Measurements from ENCODE around the gene RAPGEF1.
"Not testable (repeated sequence)": the region's sequence is repeated elsewhere in the genome, so short reads cannot be mapped to it uniquely, and the experiment has no call there.

The RAPGEF1 gene

GRCh38 chr9:131671133-131671520, 68.7 kb downstream of the RAPGEF1 start:
- Histone ChIP-seq H3K9me3 (ENCODE audit: control insufficient read depth, low read depth, low read length) (no peaks in the 10 kb centered on the region), H3K4me3 (ENCODE audit: low read length) (no peak overlapping the region), H3K36me3 (ENCODE audit: control insufficient read depth, low read depth, low read length) (no peaks in the 10 kb centered on the region), H3K4me1 (ENCODE audit: control insufficient read depth, low read depth, low read length) (peaks cover 37% of the 10 kb centered on the region), H3K9ac (ENCODE audit: low read length) (no peak overlapping the region), H3K27me3 (ENCODE audit: control insufficient read depth, insufficient read depth, low read length) (no peaks in the 10 kb centered on the region), H3K27ac (ENCODE audit: low read length) (no peak overlapping the region)

GRCh38 chr9:131670247-131671132, 69.4 kb downstream of the RAPGEF1 start:
- Histone ChIP-seq H3K9ac (ENCODE audit: low read length) (no peak overlapping the region), H3K27ac (ENCODE audit: low read length) (no peak overlapping the region), H3K27me3 (ENCODE audit: control insufficient read depth, insufficient read depth, low read length) (no peaks in the 10 kb centered on the region), H3K9me3 (ENCODE audit: control insufficient read depth, low read depth, low read length) (no peaks in the 10 kb centered on the region), H3K36me3 (ENCODE audit: control insufficient read depth, low read depth, low read length) (no peaks in the 10 kb centered on the region), H3K4me3 (ENCODE audit: low read length) (no peak overlapping the region), H3K4me1 (ENCODE audit: control insufficient read depth, low read depth, low read length) (peaks cover 33% of the 10 kb centered on the region)

- H3K9me3 ChIP-seq (ENCODE audit: control insufficient read depth, low read depth, low read length), result no peaks in the 10 kb centered on the region
- no peak overlapping the region for H3K4me3 ChIP-seq (ENCODE audit: low read length)
- H3K9ac ChIP-seq (ENCODE audit: low read length), result no peak overlapping the region
- H3K36me3 ChIP-seq (ENCODE audit: control insufficient read depth, low read depth, low read length), result no peaks in the 10 kb centered on the region
- H3K27me3 ChIP-seq (ENCODE audit: control insufficient read depth, insufficient read depth, low read length), result no peaks in the 10 kb centered on the region
- H3K27ac ChIP-seq (ENCODE audit: low read length), result no peak overlapping the region
- peaks cover 25% of the 10 kb centered on the region for H3K4me1 ChIP-seq (ENCODE audit: control insufficient read depth, low read depth, low read length)
These were observed 70.4 kb downstream of the RAPGEF1 start for GRCh38 chr9:131669269-131670157.

- no peak overlapping the region for H3K9ac ChIP-seq (ENCODE audit: low read length)
- no peaks in the 10 kb centered on the region for H3K36me3 ChIP-seq (ENCODE audit: control insufficient read depth, low read depth, low read length)
- no peak overlapping the region for H3K27ac ChIP-seq (ENCODE audit: low read length)
- H3K27me3 ChIP-seq (ENCODE audit: control insufficient read depth, insufficient read depth, low read length), result no peaks in the 10 kb centered on the region
- H3K4me1 ChIP-seq (ENCODE audit: control insufficient read depth, low read depth, low read length), result peaks cover 25% of the 10 kb centered on the region
- no peak overlapping the region for H3K4me3 ChIP-seq (ENCODE audit: low read length)
- H3K9me3 ChIP-seq (ENCODE audit: control insufficient read depth, low read depth, low read length), result no peaks in the 10 kb centered on the region
These were observed 71.2 kb downstream of the RAPGEF1 start for GRCh38 chr9:131668439-131669268.

GRCh38 chr9:131668057-131668438, 71.8 kb downstream of the RAPGEF1 start:
- Histone ChIP-seq H3K27ac (ENCODE audit: low read length) (no peak overlapping the region), H3K4me1 (ENCODE audit: control insufficient read depth, low read depth, low read length) (peaks cover 25% of the 10 kb centered on the region), H3K9ac (ENCODE audit: low read length) (no peak overlapping the region), H3K4me3 (ENCODE audit: low read length) (no peak overlapping the region), H3K27me3 (ENCODE audit: control insufficient read depth, insufficient read depth, low read length) (no peaks in the 10 kb centered on the region), H3K9me3 (ENCODE audit: control insufficient read depth, low read depth, low read length) (no peaks in the 10 kb centered on the region), H3K36me3 (ENCODE audit: control insufficient read depth, low read depth, low read length) (no peaks in the 10 kb centered on the region)

- Histone ChIP-seq H3K4me3 (ENCODE audit: low read length) (no peak overlapping the region), H3K36me3 (ENCODE audit: control insufficient read depth, low read depth, low read length) (no peaks in the 10 kb centered on the region), H3K9me3 (ENCODE audit: control insufficient read depth, low read depth, low read length) (no peaks in the 10 kb centered on the region), H3K27me3 (ENCODE audit: control insufficient read depth, insufficient read depth, low read length) (no peaks in the 10 kb centered on the region), H3K9ac (ENCODE audit: low read length) (no peak overlapping the region), H3K27ac (ENCODE audit: low read length) (no peak overlapping the region), H3K4me1 (ENCODE audit: control insufficient read depth, low read depth, low read length) (peaks cover 25% of the 10 kb centered on the region)
These were observed 72.3 kb downstream of the RAPGEF1 start for GRCh38 chr9:131667576-131667975.

GRCh38 chr9:131666774-131667173, 73.1 kb downstream of the RAPGEF1 start:
- Histone ChIP-seq H3K27ac (ENCODE audit: low read length) (no peak overlapping the region), H3K36me3 (ENCODE audit: control insufficient read depth, low read depth, low read length) (no peaks in the 10 kb centered on the region)

GRCh38 chr9:131666029-131666428, 73.8 kb downstream of the RAPGEF1 start:
- peaks cover 27% of the 10 kb centered on the region for H3K4me1 ChIP-seq (ENCODE audit: control insufficient read depth, low read depth, low read length)
- no peak overlapping the region for H3K4me3 ChIP-seq (ENCODE audit: low read length)
- no peaks in the 10 kb centered on the region for H3K36me3 ChIP-seq (ENCODE audit: control insufficient read depth, low read depth, low read length)
- no peaks in the 10 kb centered on the region for H3K9me3 ChIP-seq (ENCODE audit: control insufficient read depth, low read depth, low read length)
- no peak overlapping the region for H3K27ac ChIP-seq (ENCODE audit: low read length)
- H3K9ac ChIP-seq (ENCODE audit: low read length), result no peak overlapping the region
- H3K27me3 ChIP-seq (ENCODE audit: control insufficient read depth, insufficient read depth, low read length), result no peaks in the 10 kb centered on the region

More at GRCh38 chr9:131666774-131667173, 73.1 kb downstream of the RAPGEF1 start:
- Histone ChIP-seq H3K27me3 (ENCODE audit: control insufficient read depth, insufficient read depth, low read length) (no peaks in the 10 kb centered on the region), H3K4me3 (ENCODE audit: low read length) (no peak overlapping the region), H3K4me1 (ENCODE audit: control insufficient read depth, low read depth, low read length) (peaks cover 25% of the 10 kb centered on the region), H3K9ac (ENCODE audit: low read length) (no peak overlapping the region), H3K9me3 (ENCODE audit: control insufficient read depth, low read depth, low read length) (no peaks in the 10 kb centered on the region)

GRCh38 chr9:131663288-131663687, 76.6 kb downstream of the RAPGEF1 start:
- Histone ChIP-seq H3K4me1 (ENCODE audit: control insufficient read depth, low read depth, low read length) (peaks cover 17% of the 10 kb centered on the region), H3K36me3 (ENCODE audit: control insufficient read depth, low read depth, low read length) (no peaks in the 10 kb centered on the region), H3K9me3 (ENCODE audit: control insufficient read depth, low read depth, low read length) (no peaks in the 10 kb centered on the region), H3K9ac (ENCODE audit: low read length) (no peak overlapping the region), H3K27ac (ENCODE audit: low read length) (no peak overlapping the region), H3K4me3 (ENCODE audit: low read length) (no peak overlapping the region), H3K27me3 (ENCODE audit: control insufficient read depth, insufficient read depth, low read length) (no peaks in the 10 kb centered on the region)

- not testable (repeated sequence) for H3K9me3 ChIP-seq (ENCODE audit: control insufficient read depth, low read depth, low read length); H3K4me3 ChIP-seq (ENCODE audit: low read length); H3K27ac ChIP-seq (ENCODE audit: low read length); H3K36me3 ChIP-seq (ENCODE audit: control insufficient read depth, low read depth, low read length); H3K9ac ChIP-seq (ENCODE audit: low read length); H3K27me3 ChIP-seq (ENCODE audit: control insufficient read depth, insufficient read depth, low read length)
- peaks cover 17% of the 10 kb centered on the region for H3K4me1 ChIP-seq (ENCODE audit: control insufficient read depth, low read depth, low read length)
These were observed 77.6 kb downstream of the RAPGEF1 start for GRCh38 chr9:131662289-131662621.
